Naive thymus-derived CD4-positive, alpha-beta T cell (primary cell): ENCODE measurements around the gene ALAS1. TPM values are rescaled to one million over a fixed set of nuclear protein-coding genes. Genes with fewer than 3 reads are reported as not detected.
"Not testable (repeated sequence)": the region's sequence is repeated elsewhere in the genome, so short reads cannot be mapped to it uniquely, and the experiment has no call there.

Experiments
- ATAC-seq: fragments of 150-1000 bp; cut with Tn5 transposase; 2 replicates; pipeline ENCODE4 v1.10.0; 2021; ENCODE audit warnings: mild to moderate bottlenecking, moderate library complexity
- CTCF ChIA-PET: fragments of 350-600 bp; sonication (Branson Sonifier 250); formaldehyde crosslinking; loops from one replicate; lab custom pipeline; 2021; ENCODE audit warnings: antibody characterized with exemption; lab: Charles Lee
- POLR2A ChIA-PET: fragments of 350-600 bp; sonication (Branson Sonifier 250); formaldehyde crosslinking; loops from one replicate; lab custom pipeline; 2021; ENCODE audit warnings: antibody characterized with exemption, inconsistent platforms; lab: Charles Lee
- DNase-seq, 9 donors: peaks; one replicate each; pipeline versions ENCODE4 v3.0.0 to v3.0.0-alpha.2; 2020 to 2022; ENCODE audit warnings: mixed read lengths in 1 of 9
- H3K27ac ChIP-seq: one replicate; pipeline ENCODE4 v1.7.0; 2013; ENCODE audit warnings: mild to moderate bottlenecking, low read depth, low read length, moderate library complexity
- H3K27me3 ChIP-seq, 2 donors: one replicate each; pipeline ENCODE4 v1.7.0; 2013; ENCODE audit warnings: low read length in 2 of 2, mild to moderate bottlenecking in 2 of 2, moderate library complexity in 2 of 2; ENCODE audit not compliant: control insufficient read depth in 2 of 2, insufficient read depth in 2 of 2
- H3K36me3 ChIP-seq, 3 experiments: 1 replicate in 2 of 3; 2 replicates in 1 of 3; pipeline ENCODE4 v1.7.0; 2013; ENCODE audit warnings: low read length in 3 of 3, mild to moderate bottlenecking in 3 of 3, moderate library complexity in 1 of 3; ENCODE audit not compliant: insufficient read depth in 3 of 3, control insufficient read depth in 2 of 3
- H3K4me1 ChIP-seq, 2 donors: one replicate each; pipeline ENCODE4 v1.7.0; 2013; ENCODE audit warnings: low read length in 2 of 2, mild to moderate bottlenecking in 2 of 2, moderate library complexity in 1 of 2; ENCODE audit not compliant: control insufficient read depth in 2 of 2, insufficient read depth in 2 of 2
- H3K4me3 ChIP-seq: 2 replicates; pipeline ENCODE4 v1.7.0; 2013; ENCODE audit warnings: mild to moderate bottlenecking, low read length
- H3K9me3 ChIP-seq, 3 experiments: 1 replicate in 2 of 3; 2 replicates in 1 of 3; pipeline ENCODE4 v1.7.0; 2013; ENCODE audit warnings: low read length in 3 of 3; ENCODE audit not compliant: control insufficient read depth in 2 of 3
- H3K27ac Mint-ChIP-seq, 9 donors: one replicate each; pipeline ENCODE4 v1.8.0; 2020 to 2022; ENCODE audit warnings: mixed read lengths in 9 of 9, mild to moderate bottlenecking in 8 of 9, moderate library complexity in 5 of 9, inconsistent platforms in 2 of 9
- H3K27me3 Mint-ChIP-seq, 5 donors: one replicate each; pipeline ENCODE4 v1.8.0; 2021 to 2022; ENCODE audit warnings: mixed read lengths in 5 of 5, mild to moderate bottlenecking in 1 of 5
- H3K36me3 Mint-ChIP-seq, 5 donors: one replicate each; pipeline ENCODE4 v1.8.0; 2020 to 2022; ENCODE audit warnings: mixed read lengths in 5 of 5, mild to moderate bottlenecking in 3 of 5, inconsistent platforms in 1 of 5
- H3K4me1 Mint-ChIP-seq, 7 donors: one replicate each; pipeline ENCODE4 v1.8.0; 2020 to 2022; ENCODE audit warnings: mixed read lengths in 7 of 7, mild to moderate bottlenecking in 3 of 7, inconsistent platforms in 1 of 7
- H3K4me3 Mint-ChIP-seq, 10 donors: one replicate each; pipeline ENCODE4 v1.8.0; 2020 to 2022; ENCODE audit warnings: mild to moderate bottlenecking in 10 of 10, mixed read lengths in 10 of 10, moderate library complexity in 6 of 10, inconsistent platforms in 2 of 10
- H3K9me3 Mint-ChIP-seq, 11 donors: one replicate each; pipeline ENCODE4 v1.8.0; 2020 to 2022; ENCODE audit warnings: mixed read lengths in 11 of 11, mild to moderate bottlenecking in 4 of 11, inconsistent platforms in 1 of 11, moderate library complexity in 1 of 11
- intact Hi-C, 2 donors: fragments of 100-400 bp; cut with micrococcal nuclease; formaldehyde crosslinking; loops; one replicate each; pipeline ENCODE4 v1.15.1; 2023
- polyA plus RNA-seq, 2 donors: library from polyadenylated mRNA; unstranded; fragments of 300-500 nt; fragmentation: Illumina TruSeq; gene quantifications; one replicate each; pipeline ENCODE4 v1.2.3, GENCODE V29; 2021
- total RNA-seq, 6 experiments: library from RNA in 5 of 6; stranded (reverse) in 5 of 6; gene quantifications; 1 replicate in 5 of 6; 2 replicates in 1 of 6; pipeline ENCODE4 v1.2.3 and lab custom pipeline; 2021 to 2026

Gene ALAS1
- total and polyA plus RNA-seq, 7 experiments from 2014 or later: 12.6 to 74.3 (median 27.4) TPM

GRCh38 chr3:52162250-52162872 is 35.6 kb upstream of the ALAS1 start:
- no peaks in the 10 kb centered on the region for H3K36me3 ChIP-seq
- ATAC-seq (no peak), DNase-seq (no peak)
- Mint-ChIP-seq H3K27me3 (peaks cover 0 to 13% (median 0%) of the 10 kb centered on the region in 5 donors), H3K27ac (no peak overlapping the region), H3K4me3 (no peak overlapping the region), H3K36me3 (no peaks in the 10 kb centered on the region), H3K9me3 (no peaks in the 10 kb centered on the region), H3K4me1 (no peaks in the 10 kb centered on the region)
- no peaks in the 10 kb centered on the region for H3K9me3 ChIP-seq
- no peak overlapping the region for H3K27ac ChIP-seq
- no peak overlapping the region for H3K4me3 ChIP-seq
- intact Hi-C loops: no loop called here
- ChIA-PET POLR2A (interaction anchor here (0.9 kb wide), 1 partner anchor 12 kb away, joined by 4 read pairs; no protein-coding TSS in a partner anchor), CTCF (interaction anchor here (0.6 kb wide), 1 partner anchor 250 kb away, joined by 4 read pairs; no protein-coding TSS in a partner anchor)
- no peaks in the 10 kb centered on the region for H3K4me1 ChIP-seq
- no peaks in the 10 kb centered on the region for H3K27me3 ChIP-seq

GRCh38 chr3:52167240-52167639 is 30.7 kb upstream of the ALAS1 start:
- Histone ChIP-seq H3K27ac (no peak overlapping the region), H3K4me1 (no peaks in the 10 kb centered on the region), H3K27me3 (no peaks in the 10 kb centered on the region), H3K36me3 (no peaks in the 10 kb centered on the region), H3K9me3 (no peaks in the 10 kb centered on the region), H3K4me3 (no peak overlapping the region)
- no peak for DNase-seq
- POLR2A ChIA-PET: no interaction called here
- Mint-ChIP-seq H3K9me3 (peaks cover 0 to 1% (median 0%) of the 10 kb centered on the region in 11 donors), H3K4me3 (no peak overlapping the region), H3K4me1 (no peaks in the 10 kb centered on the region), H3K27ac (no peak overlapping the region), H3K27me3 (peaks cover 0 to 9% (median 0%) of the 10 kb centered on the region in 5 donors), H3K36me3 (no peaks in the 10 kb centered on the region)
- intact Hi-C loops: no loop called here
- ATAC-seq: no peak
- CTCF ChIA-PET: interaction anchor here (1.6 kb wide), 1 partner anchor 12 kb away, joined by 4 read pairs; no protein-coding TSS in a partner anchor

- H3K9me3 Mint-ChIP-seq, H3K4me3 ChIP-seq, DNase-seq, intact Hi-C loops, ATAC-seq, H3K27ac Mint-ChIP-seq, H3K4me1 ChIP-seq, H3K27me3 Mint-ChIP-seq, H3K9me3 ChIP-seq, H3K36me3 Mint-ChIP-seq, CTCF ChIA-PET, H3K27me3 ChIP-seq, H3K4me1 Mint-ChIP-seq, H3K36me3 ChIP-seq, H3K4me3 Mint-ChIP-seq, H3K27ac ChIP-seq: not testable (repeated sequence)
- POLR2A ChIA-PET: interaction anchor here (0.6 kb wide), 2 partner anchors 113 to 1910 kb away, joined by 3 read pairs; no protein-coding TSS in a partner anchor
These were observed 27.7 kb upstream of the ALAS1 start for GRCh38 chr3:52170217-52170616.

GRCh38 chr3:52171514-52172261 is 26.3 kb upstream of the ALAS1 start:
- Histone ChIP-seq H3K27me3 (no peaks in the 10 kb centered on the region), H3K36me3 (no peaks in the 10 kb centered on the region), H3K4me1 (no peaks in the 10 kb centered on the region), H3K9me3 (no peaks in the 10 kb centered on the region), H3K4me3 (no peak overlapping the region), H3K27ac (no peak overlapping the region)
- intact Hi-C loops: no loop called here
- peak overlapping the region in 1 of 9 donors; percentile 5 for H3K27ac Mint-ChIP-seq
- no peaks in the 10 kb centered on the region for H3K36me3 Mint-ChIP-seq
- ChIA-PET CTCF (no interaction called here), POLR2A (no interaction called here)
- peaks cover 0 to 4% (median 0%) of the 10 kb centered on the region in 5 donors for H3K27me3 Mint-ChIP-seq
- peaks cover 0 to 7% (median 0%) of the 10 kb centered on the region in 7 donors for H3K4me1 Mint-ChIP-seq
- ATAC-seq: no peak
- H3K4me3 Mint-ChIP-seq: no peak overlapping the region
- H3K9me3 Mint-ChIP-seq: peaks cover 0 to 4% (median 0%) of the 10 kb centered on the region in 11 donors
- DNase-seq: no peak

GRCh38 chr3:52172262-52172757 is 25.6 kb upstream of the ALAS1 start:
- no peak for DNase-seq
- ChIA-PET CTCF (no interaction called here), POLR2A (no interaction called here)

GRCh38 chr3:52173101-52173500 is 24.9 kb upstream of the ALAS1 start:
- H3K9me3 Mint-ChIP-seq: peaks cover 0 to 4% (median 0%) of the 10 kb centered on the region in 11 donors
- ATAC-seq (no peak), DNase-seq (no peak)
- H3K9me3 ChIP-seq: no peaks in the 10 kb centered on the region
- no peaks in the 10 kb centered on the region for H3K36me3 Mint-ChIP-seq
- no peak overlapping the region for H3K4me3 ChIP-seq
- no peak overlapping the region for H3K27ac Mint-ChIP-seq
- ChIA-PET POLR2A (no interaction called here), CTCF (interaction anchor here (0.6 kb wide), 1 partner anchor 166 kb away, joined by 4 read pairs; no protein-coding TSS in a partner anchor)
- no peak overlapping the region for H3K4me3 Mint-ChIP-seq
- no peaks in the 10 kb centered on the region for H3K36me3 ChIP-seq
- H3K27ac ChIP-seq: no peak overlapping the region
- intact Hi-C loops: no loop called here
- peaks cover 0 to 7% (median 0%) of the 10 kb centered on the region in 7 donors for H3K4me1 Mint-ChIP-seq
- H3K27me3 Mint-ChIP-seq: peaks cover 0 to under 1% (median 0%) of the 10 kb centered on the region in 5 donors
- H3K4me1 ChIP-seq: no peaks in the 10 kb centered on the region
- H3K27me3 ChIP-seq: no peaks in the 10 kb centered on the region

More at GRCh38 chr3:52172262-52172757, 25.6 kb upstream of the ALAS1 start:
- no peak overlapping the region for H3K27ac Mint-ChIP-seq
- H3K4me1 Mint-ChIP-seq: peaks cover 0 to 7% (median 0%) of the 10 kb centered on the region in 7 donors
- no peak for ATAC-seq
- H3K9me3 Mint-ChIP-seq: peaks cover 0 to 4% (median 0%) of the 10 kb centered on the region in 11 donors
- Histone ChIP-seq H3K9me3 (no peaks in the 10 kb centered on the region), H3K27ac (no peak overlapping the region), H3K27me3 (no peaks in the 10 kb centered on the region), H3K4me1 (no peaks in the 10 kb centered on the region), H3K4me3 (no peak overlapping the region), H3K36me3 (no peaks in the 10 kb centered on the region)
- peaks cover 0 to 2% (median 0%) of the 10 kb centered on the region in 5 donors for H3K27me3 Mint-ChIP-seq
- no peaks in the 10 kb centered on the region for H3K36me3 Mint-ChIP-seq
- no peak overlapping the region for H3K4me3 Mint-ChIP-seq
- intact Hi-C loops: no loop called here
